PC-3 (cell line): Measurements from ENCODE around the gene VIPR2. TPM values are rescaled to one million over a fixed set of nuclear protein-coding genes. Genes with fewer than 3 reads are reported as not detected.

Experiments
- ATAC-seq: fragments of 200-7000 bp; cut with Tn5 transposase; 2 replicates; pipeline ENCODE4 v1.9.1; 2020; ENCODE audit warnings: mild to moderate bottlenecking, moderate library complexity
- BruUV-seq: library from RNA; stranded (reverse); fragments of 400-500 nt; replicated peaks from 2 replicates; lab custom pipeline; 2021; lab: Mats Ljungman, UMichigan
- CTCF ChIA-PET: fragments of 300-600 bp; sonication (Branson Sonifier 250); formaldehyde crosslinking; loops from one replicate; lab custom pipeline; 2022; ENCODE audit warnings: antibody characterized with exemption; lab: Charles Lee
- POLR2A ChIA-PET: fragments of 300-600 bp; sonication (Branson Sonifier 250); formaldehyde crosslinking; loops from one replicate; lab custom pipeline; 2022; ENCODE audit warnings: antibody characterized with exemption; ENCODE audit not compliant: unreplicated experiment; lab: Charles Lee
- DNase-seq: peaks from one replicate; pipeline ENCODE4 v3.0.0-alpha.2; 2015
- H2AFZ ChIP-seq: fragments of 300-600 bp; sonication (generic); 2 replicates; pipeline ENCODE4 v1.6.0; 2016; ENCODE audit warnings: antibody characterized with exemption, low read length
- H3F3A ChIP-seq: fragments of 300-600 bp; sonication (generic); one replicate; pipeline ENCODE4 v1.6.0; 2017; ENCODE audit warnings: antibody characterized with exemption, low read length, control low read depth, mild to moderate bottlenecking; ENCODE audit not compliant: unreplicated experiment
- H3K27ac ChIP-seq: fragments of 300-600 bp; sonication (generic); 2 replicates; pipeline ENCODE4 v1.5.1; 2016; ENCODE audit warnings: mild to moderate bottlenecking, low read length
- H3K27me3 ChIP-seq: fragments of 300-600 bp; sonication (generic); 2 replicates; pipeline ENCODE4 v1.6.1; 2016; ENCODE audit warnings: low read length, mixed read lengths
- H3K36me3 ChIP-seq: fragments of 300-600 bp; sonication (generic); 2 replicates; pipeline ENCODE4 v1.6.1; 2016; ENCODE audit warnings: low read depth, mixed run types, low read length, mixed read lengths
- H3K4me1 ChIP-seq: fragments of 300-600 bp; sonication (generic); 2 replicates; pipeline ENCODE4 v1.5.1; 2016; ENCODE audit warnings: low read length; ENCODE audit not compliant: insufficient read depth
- H3K4me2 ChIP-seq: fragments of 300-600 bp; sonication (generic); 2 replicates; pipeline ENCODE4 v1.6.0; 2016; ENCODE audit warnings: low read length
- H3K4me3 ChIP-seq: fragments of 300-600 bp; sonication (generic); 2 replicates; pipeline ENCODE4 v1.5.1; 2016; ENCODE audit warnings: mild to moderate bottlenecking, low read length, mixed read lengths
- H3K79me2 ChIP-seq: fragments of 300-600 bp; sonication (generic); 2 replicates; pipeline ENCODE4 v1.6.1; 2017; ENCODE audit warnings: low read length, mixed read lengths
- H3K9ac ChIP-seq: fragments of 300-600 bp; sonication (generic); 2 replicates; pipeline ENCODE4 v1.6.0; 2016; ENCODE audit warnings: mild to moderate bottlenecking, low read length
- H3K9me2 ChIP-seq: fragments of 300-600 bp; sonication (generic); replicated peaks from 2 replicates; pipeline ENCODE4 v1.6.1; 2016; ENCODE audit warnings: mixed run types, low read length, mixed read lengths
- H3K9me3 ChIP-seq: fragments of 300-600 bp; sonication (generic); 2 replicates; pipeline ENCODE4 v1.6.1; 2016; ENCODE audit warnings: low read length, mixed read lengths
- H4K20me1 ChIP-seq: fragments of 300-600 bp; sonication (generic); 2 replicates; pipeline ENCODE4 v1.6.1; 2016; ENCODE audit warnings: low read length, mixed read lengths
- CTCF ChIP-seq: fragments of 300-600 bp; sonication (generic); conservative IDR thresholded peaks from 2 replicates; pipeline ENCODE4 v1.5.1; 2017; ENCODE audit warnings: antibody characterized with exemption, low read depth, mild to moderate bottlenecking, low read length
- EZH2 ChIP-seq: fragments of 300-600 bp; sonication (generic); IDR thresholded peaks from one replicate; pipeline ENCODE4 v1.6.1; 2017; ENCODE audit warnings: antibody characterized with exemption, mild to moderate bottlenecking, low read length; ENCODE audit not compliant: unreplicated experiment
- EZH2phosphoT487 ChIP-seq: fragments of 300-600 bp; sonication (generic); IDR thresholded peaks from 2 replicates; pipeline ENCODE4 v1.6.1; 2018; ENCODE audit warnings: mild to moderate bottlenecking, antibody characterized with exemption, low read length, borderline replicate concordance
- intact Hi-C: fragments of 100-400 bp; cut with micrococcal nuclease; formaldehyde crosslinking; loops from 2 replicates; pipeline ENCODE4 v1.9.0; 2023
- total RNA-seq: library from RNA; depleted of rRNA; stranded (reverse); fragments of >200 nt; gene quantifications from 2 replicates; pipeline ENCODE4 v1.2.3, GENCODE V29; 2014

The VIPR2 gene
- total RNA-seq, 1 experiment from 2014 or later, result not detected

- intact Hi-C loops, result no loop called here
- DNase-seq (peak; percentile 67), ATAC-seq (peak; percentile 86)
- H3K4me1 ChIP-seq, result peaks cover 34% of the 10 kb centered on the region
- peaks cover 9% of the 10 kb centered on the region; the same call in 1 of the 2 replicates for H3K27me3 ChIP-seq
- TF ChIP-seq EZH2, result no peak
- TF ChIP-seq EZH2phosphoT487, result no peak
- no peaks in the 10 kb centered on the region for H3K9me3 ChIP-seq
- CTCF ChIA-PET, result no interaction called here
- H3K9ac ChIP-seq, result peak overlapping the region; percentile 18; the same call in 1 of the 2 replicates
- no peaks in the 10 kb centered on the region for H3K9me2 ChIP-seq
- peak overlapping the region; percentile 80 for H3K27ac ChIP-seq
- BruUV-seq, result no TSS peak
- no peaks in the 10 kb centered on the region for H3K36me3 ChIP-seq
- H3K4me3 ChIP-seq, result no peak overlapping the region
- no peaks in the 10 kb centered on the region for H3K79me2 ChIP-seq
- peak overlapping the region; percentile 42 for H3K4me2 ChIP-seq
- POLR2A ChIA-PET, result no interaction called here
- H2AFZ ChIP-seq, result no peak overlapping the region
- H3F3A ChIP-seq, result no peaks in the 10 kb centered on the region
- no peaks in the 10 kb centered on the region for H4K20me1 ChIP-seq
Measured at GRCh38 chr7:159012353-159013069, 132.2 kb downstream of the VIPR2 start.

- H2AFZ ChIP-seq, result no peak overlapping the region
- TF ChIP-seq EZH2, result no peak
- TF ChIP-seq EZH2phosphoT487, result no peak
- TF ChIP-seq CTCF, result no peak
- H3K9ac ChIP-seq, result peak overlapping the region; percentile 3; the same call in 1 of the 2 replicates
- ATAC-seq (no peak), DNase-seq (no peak)
- intact Hi-C loops, result no loop called here
- H3F3A ChIP-seq, result no peaks in the 10 kb centered on the region
- BruUV-seq, result no TSS peak
- H3K4me2 ChIP-seq, result no peak overlapping the region
- ChIA-PET CTCF (no interaction called here), POLR2A (no interaction called here)
- peaks cover 34% of the 10 kb centered on the region for H3K4me1 ChIP-seq
- H3K9me2 ChIP-seq, result no peaks in the 10 kb centered on the region
- H3K9me3 ChIP-seq, result no peaks in the 10 kb centered on the region
- H4K20me1 ChIP-seq, result no peaks in the 10 kb centered on the region
- H3K27me3 ChIP-seq, result peaks cover 9% of the 10 kb centered on the region; the same call in 1 of the 2 replicates
- peak overlapping the region; percentile 80; the same call in 1 of the 2 replicates for H3K27ac ChIP-seq
- no peak overlapping the region for H3K4me3 ChIP-seq
- no peaks in the 10 kb centered on the region for H3K36me3 ChIP-seq
- H3K79me2 ChIP-seq, result no peaks in the 10 kb centered on the region
Measured at GRCh38 chr7:159011722-159012022, 133.0 kb downstream of the VIPR2 start.

GRCh38 chr7:159010937-159011721 is 133.5 kb downstream of the VIPR2 start:
- no peak for ATAC-seq
- H3K27ac ChIP-seq, result no peak overlapping the region
- POLR2A ChIA-PET, result no interaction called here
- H3K36me3 ChIP-seq, result no peaks in the 10 kb centered on the region
- H3K9me3 ChIP-seq, result no peaks in the 10 kb centered on the region
- CTCF ChIA-PET, result no interaction called here
- H2AFZ ChIP-seq, result no peak overlapping the region
- peaks cover 9% of the 10 kb centered on the region; the same call in 1 of the 2 replicates for H3K27me3 ChIP-seq
- peaks cover 34% of the 10 kb centered on the region for H3K4me1 ChIP-seq
- H3F3A ChIP-seq, result no peaks in the 10 kb centered on the region
- DNase-seq, result no peak
- TF ChIP-seq EZH2phosphoT487, result no peak
- H3K4me2 ChIP-seq, result no peak overlapping the region
- BruUV-seq, result no TSS peak
- no peak overlapping the region for H3K4me3 ChIP-seq
- H3K9me2 ChIP-seq, result no peaks in the 10 kb centered on the region
- H4K20me1 ChIP-seq, result no peaks in the 10 kb centered on the region
- no peak overlapping the region for H3K9ac ChIP-seq
- no peaks in the 10 kb centered on the region for H3K79me2 ChIP-seq
- intact Hi-C loops, result no loop called here
